ENCODE measurements around the gene REXO5. TPM values are rescaled to one million over a fixed set of nuclear protein-coding genes. Genes with fewer than 3 reads are reported as not detected.
A peak's percentile ranks its signal among the peaks of the same experiment; 100 is the strongest.

Gene REXO5
- total RNA-seq, 4 donors from 2014 or later: 2.2 to 6.9 (median 3.7) TPM

- Histone ChIP-seq H3K4me1 (peaks cover 12 to 16% (median 13%) of the 10 kb centered on the region in 3 donors), H3K27me3 (no peaks in the 10 kb centered on the region), H3K36me3 (peaks cover 0 to 6% of the 10 kb centered on the region in 2 donors), H3K9me3 (no peaks in the 10 kb centered on the region), H3K27ac (no peak overlapping the region), H3K4me3 (no peak overlapping the region)
- ATAC-seq: no peak
- WGBS, 2 donors (ENCODE audit: low coverage in 1 of 2): 80 to 100% methylated on average over 2 to 3 of the region's 6 CpGs
- TF ChIP-seq CTCF (IDR thresholded peaks at IDR 0.05): no peak
- TF ChIP-seq POLR2AphosphoS5 (IDR thresholded peaks at IDR 0.05): no peak
- no peak for TF ChIP-seq EP300 (IDR thresholded peaks at IDR 0.05)
- TF ChIP-seq POLR2A (IDR thresholded peaks at IDR 0.05): no peak
Observed at GRCh38 chr16:20846030-20846429, 39.7 kb downstream of the REXO5 start.

- no peak for TF ChIP-seq POLR2A (IDR thresholded peaks at IDR 0.05)
- TF ChIP-seq CTCF (IDR thresholded peaks at IDR 0.05): no peak
- no peak for TF ChIP-seq POLR2AphosphoS5 (IDR thresholded peaks at IDR 0.05)
- no peak for TF ChIP-seq EP300 (IDR thresholded peaks at IDR 0.05)
- no peak for ATAC-seq
- no peaks in the 10 kb centered on the region for H3K9me3 ChIP-seq
- no peak overlapping the region for H3K4me3 ChIP-seq
- H3K27me3 ChIP-seq: no peaks in the 10 kb centered on the region
- peaks cover 0 to 6% of the 10 kb centered on the region in 2 donors for H3K36me3 ChIP-seq
- H3K4me1 ChIP-seq: peaks cover 16 to 21% (median 16%) of the 10 kb centered on the region in 3 donors
- no peak overlapping the region for H3K27ac ChIP-seq
Observed at GRCh38 chr16:20846551-20846950, 40.2 kb downstream of the REXO5 start.

- Histone ChIP-seq H3K27me3 (no peaks in the 10 kb centered on the region), H3K4me3 (no peak overlapping the region), H3K4me1 (peaks cover 23 to 31% (median 24%) of the 10 kb centered on the region in 3 donors), H3K9me3 (no peaks in the 10 kb centered on the region), H3K36me3 (peaks cover 0 to 6% of the 10 kb centered on the region in 2 donors), H3K27ac (no peak overlapping the region)
- no peak for ATAC-seq
- 82 to 91% methylated on average over 2 of the region's 2 CpGs for WGBS, 2 donors (ENCODE audit: low coverage in 1 of 2)
- TF ChIP-seq CTCF (IDR thresholded peaks at IDR 0.05): no peak
- TF ChIP-seq POLR2A (IDR thresholded peaks at IDR 0.05): no peak
- no peak for TF ChIP-seq POLR2AphosphoS5 (IDR thresholded peaks at IDR 0.05)
- no peak for TF ChIP-seq EP300 (IDR thresholded peaks at IDR 0.05)
Observed at GRCh38 chr16:20847550-20847949, 41.2 kb downstream of the REXO5 start.

GRCh38 chr16:20849589-20850390 is 43.5 kb downstream of the REXO5 start:
- Histone ChIP-seq H3K36me3 (peaks cover 0 to 5% of the 10 kb centered on the region in 2 donors), H3K27me3 (no peaks in the 10 kb centered on the region), H3K4me1 (peaks cover 32 to 49% (median 33%) of the 10 kb centered on the region in 3 donors), H3K27ac (peak overlapping the region; percentile 68 to 87 (median 85)), H3K9me3 (no peaks in the 10 kb centered on the region), H3K4me3 (no peak overlapping the region)
- WGBS, 2 donors (ENCODE audit: low coverage in 1 of 2): 37 to 46% methylated on average over 6 of the region's 6 CpGs
- no peak for ATAC-seq
- TF ChIP-seq EP300 (IDR thresholded peaks at IDR 0.05) (no peak), CTCF (IDR thresholded peaks at IDR 0.05) (peak; percentile 95 to 99 (median 98)), POLR2AphosphoS5 (IDR thresholded peaks at IDR 0.05) (peak; percentile 10)

GRCh38 chr16:20850981-20851380 is 44.7 kb downstream of the REXO5 start:
- TF ChIP-seq POLR2AphosphoS5 (IDR thresholded peaks at IDR 0.05) (no peak), EP300 (IDR thresholded peaks at IDR 0.05) (no peak), CTCF (IDR thresholded peaks at IDR 0.05) (no peak)
- H3K9me3 ChIP-seq: no peaks in the 10 kb centered on the region
- peaks cover 32 to 49% (median 33%) of the 10 kb centered on the region in 3 donors for H3K4me1 ChIP-seq
- peak overlapping the region; percentile 68 to 87 (median 85) for H3K27ac ChIP-seq
- WGBS, 2 donors (ENCODE audit: low coverage in 1 of 2): 0 to 69% methylated on average over 1 to 3 of the region's 3 CpGs
- no peaks in the 10 kb centered on the region for H3K27me3 ChIP-seq
- H3K4me3 ChIP-seq: no peak overlapping the region
- H3K36me3 ChIP-seq: peaks cover 0 to 14% of the 10 kb centered on the region in 2 donors
- ATAC-seq: peak; percentile 18
